ENCODE results near the gene NFKB1.
A peak's percentile ranks its signal among the peaks of the same experiment; 100 is the strongest.
"Not testable (repeated sequence)": the region's sequence is repeated elsewhere in the genome, so short reads cannot be mapped to it uniquely, and the experiment has no call there.

The NFKB1 gene

DNA sequence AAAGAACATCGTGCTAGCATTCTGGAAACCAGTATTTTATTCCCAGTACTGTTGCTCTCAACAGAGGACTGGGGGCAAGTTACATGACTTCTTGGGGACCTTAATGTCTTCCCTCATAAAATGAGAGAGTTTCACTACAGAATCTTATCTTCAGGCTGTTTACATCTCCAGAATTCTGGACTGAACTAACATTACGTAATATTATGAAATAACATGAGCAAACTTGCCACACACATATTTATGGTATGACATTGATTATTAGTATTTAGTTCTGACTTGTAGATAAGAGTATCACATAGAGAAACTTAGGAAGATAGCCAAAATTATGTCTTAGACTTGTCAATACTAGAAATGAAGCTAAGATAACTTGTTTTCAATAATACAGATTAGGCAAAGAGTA is 68.0 kb downstream of the NFKB1 start:
- DNase-seq = no peak

DNA sequence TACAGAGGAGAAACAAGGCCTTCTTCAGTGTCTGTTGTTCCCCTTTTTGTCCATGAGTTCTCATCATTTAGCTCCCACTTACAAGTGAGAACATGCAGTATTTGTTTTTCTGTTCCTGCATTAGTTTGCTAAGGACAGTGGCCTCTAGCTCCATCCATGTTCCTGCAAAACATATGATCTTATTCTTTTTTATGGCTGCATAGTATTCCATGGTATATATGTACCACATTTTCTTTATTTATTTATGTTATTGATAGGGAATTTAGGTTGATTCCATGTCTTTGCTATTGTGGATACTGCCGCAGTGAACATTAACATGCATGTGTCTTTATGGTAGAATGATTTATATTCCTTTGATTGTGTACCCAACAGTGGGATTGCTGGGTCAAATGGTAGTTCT is 69.1 kb downstream of the NFKB1 start:
- not testable (repeated sequence) for DNase-seq

DNA sequence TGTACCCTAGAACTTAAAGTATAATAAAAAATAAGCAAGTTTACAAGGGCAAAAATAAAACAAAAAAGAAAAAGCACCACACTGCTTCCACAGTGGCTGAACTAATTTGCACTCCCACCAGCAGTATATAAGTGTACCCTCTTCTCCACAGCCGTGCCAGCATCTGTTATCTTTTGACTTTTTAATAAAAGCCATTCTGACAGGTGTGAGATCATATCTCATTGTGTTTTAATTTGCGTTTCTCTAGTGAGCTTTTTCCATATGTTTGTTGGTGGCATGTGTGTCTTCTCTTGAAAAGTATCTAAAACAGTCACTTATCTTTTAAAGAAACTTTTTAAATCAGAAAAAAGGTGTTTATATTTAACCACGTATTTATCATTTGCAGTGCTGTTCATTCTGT is 71.3 kb downstream of the NFKB1 start:
- no peak for DNase-seq

DNA sequence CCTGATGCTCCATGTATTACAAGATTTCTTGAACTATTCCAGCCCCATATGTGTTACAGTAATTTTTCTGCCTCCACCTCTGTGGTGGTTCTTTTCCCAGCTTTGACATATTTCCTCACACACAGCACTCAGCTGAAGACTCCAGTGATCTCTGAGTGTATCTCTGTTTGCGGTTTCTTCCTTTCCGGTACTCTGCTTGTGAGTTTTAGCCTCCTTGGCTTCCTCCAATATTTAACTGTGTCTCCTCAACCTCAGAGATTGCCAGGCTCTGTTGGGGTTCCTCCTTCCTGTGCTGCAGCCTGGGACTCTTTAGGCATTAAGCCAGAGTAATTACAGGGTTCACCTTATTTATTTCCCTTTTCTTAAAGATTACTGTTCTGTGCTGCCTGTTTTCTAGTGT is 73.2 kb downstream of the NFKB1 start:
- no peak for DNase-seq

- DNase-seq = no peak
Measured at GRCh38 chr4:102575369-102576129, 74.4 kb downstream of the NFKB1 start.

GRCh38 chr4:102578270-102578669 is 77.1 kb downstream of the NFKB1 start:
- no peak for DNase-seq

DNA sequence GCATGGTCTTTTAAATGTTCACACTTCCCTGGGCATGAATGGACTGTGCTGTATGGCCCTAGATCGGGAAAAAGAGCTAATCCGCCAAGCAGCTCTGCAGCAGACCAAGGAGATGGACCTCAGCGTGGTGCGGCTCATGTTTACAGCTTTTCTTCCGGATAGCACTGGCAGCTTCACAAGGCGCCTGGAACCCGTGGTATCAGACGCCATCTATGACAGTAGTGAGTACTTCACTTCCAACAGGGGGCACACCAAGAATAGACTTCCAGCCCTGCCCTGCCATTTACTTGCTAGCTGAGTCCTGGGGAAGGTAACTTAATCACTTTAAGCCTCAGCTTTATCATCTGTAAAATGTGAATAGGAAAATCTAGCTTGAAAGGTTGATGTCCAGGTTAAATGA is 77.7 kb downstream of the NFKB1 start:
- DNase-seq = peak; percentile 7

- no peak for DNase-seq
Measured at GRCh38 chr4:102579794-102580462, 78.8 kb downstream of the NFKB1 start.

GRCh38 chr4:102580463-102580842 is 79.3 kb downstream of the NFKB1 start:
- peak; percentile 29 for DNase-seq

DNA sequence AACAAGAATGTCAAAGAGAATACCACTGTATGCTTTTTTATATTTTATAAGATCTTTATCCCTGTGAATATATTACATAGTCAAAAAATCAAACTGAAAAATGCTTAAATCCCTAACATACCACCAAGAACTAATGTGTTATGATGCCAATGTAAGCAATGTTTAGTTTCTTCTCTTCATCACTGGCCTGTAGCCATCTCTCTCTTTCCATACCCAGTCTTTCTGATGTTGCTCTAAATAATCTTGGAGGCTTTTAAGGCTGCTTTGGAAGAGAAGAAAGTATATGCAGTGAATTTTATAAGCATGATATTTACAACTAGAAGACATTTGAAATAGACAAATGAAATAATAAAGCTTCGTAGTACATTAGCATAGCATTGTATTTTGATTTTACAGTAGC is 82.9 kb downstream of the NFKB1 start:
- no peak for DNase-seq

DNA sequence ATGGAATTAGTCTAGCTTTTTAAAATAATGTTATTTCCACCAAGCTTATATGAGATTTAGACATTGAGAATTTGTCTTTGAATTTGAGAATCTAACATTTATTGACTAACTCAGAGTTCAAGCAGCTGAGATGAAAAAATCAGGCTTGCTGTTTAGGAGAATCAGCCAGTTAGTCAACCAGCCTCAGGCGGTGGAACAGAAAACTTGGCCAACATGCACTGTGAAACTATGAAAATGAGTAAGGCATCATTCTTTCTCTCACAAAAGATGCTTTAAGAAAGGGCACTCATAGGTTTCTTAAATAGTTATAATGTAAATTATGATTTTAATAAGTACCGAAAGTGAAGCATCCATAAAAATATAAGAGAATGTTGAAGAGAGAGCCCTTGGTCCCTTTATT is 84.2 kb downstream of the NFKB1 start:
- no peak for DNase-seq

DNA sequence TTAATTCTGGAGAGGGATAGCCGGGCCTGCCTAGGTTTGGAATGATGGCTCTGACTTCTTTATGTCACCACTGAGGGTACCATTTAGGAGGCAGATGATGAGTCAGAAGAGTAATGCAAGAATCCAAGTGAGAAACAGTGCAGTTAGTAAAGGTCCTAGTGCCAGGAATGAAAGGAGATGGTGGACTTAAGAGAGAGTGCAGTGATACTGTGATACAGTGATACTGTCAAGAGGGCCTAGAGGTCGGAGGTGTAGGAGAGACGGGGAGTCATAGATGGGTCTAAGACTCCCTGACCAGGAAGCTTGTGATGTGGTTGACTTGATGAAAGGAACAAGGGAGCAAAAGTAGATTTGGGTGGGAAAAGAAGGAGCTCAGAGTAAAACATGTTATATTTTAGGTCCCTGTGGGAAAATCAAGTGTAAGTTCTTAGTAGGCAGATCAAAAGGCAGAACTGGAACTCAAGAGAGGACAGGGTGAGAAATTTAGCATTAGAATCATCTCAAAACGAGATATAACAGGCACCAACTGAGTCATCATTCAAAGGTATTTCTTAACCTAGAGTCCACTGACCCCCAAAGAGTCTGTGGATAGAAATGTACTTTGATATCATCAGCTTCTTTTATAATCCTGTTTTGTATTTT is 85.0 kb downstream of the NFKB1 start:
- DNase-seq = no peak

GRCh38 chr4:102586644-102587021 is 85.5 kb downstream of the NFKB1 start:
- no peak for DNase-seq

DNA sequence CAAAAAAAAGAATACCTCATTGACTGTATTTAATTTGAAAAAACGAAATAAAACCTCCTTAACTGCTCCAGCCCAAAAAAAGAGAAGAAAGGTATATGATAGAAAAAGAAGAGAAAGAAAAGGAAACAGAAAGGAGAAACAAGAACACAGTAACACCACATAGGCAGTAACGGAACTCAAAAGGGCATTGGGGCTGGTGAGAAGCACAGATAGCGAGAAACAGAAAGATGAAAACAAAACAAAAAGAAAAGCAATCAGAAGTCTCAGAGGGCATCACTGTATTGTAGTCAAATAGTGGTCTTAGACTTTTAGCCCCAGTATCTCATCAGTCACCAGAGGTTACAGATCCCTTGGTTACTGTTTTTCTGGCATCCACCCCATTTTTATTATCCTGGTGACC is 88.6 kb downstream of the NFKB1 start:
- DNase-seq = no peak

DNA sequence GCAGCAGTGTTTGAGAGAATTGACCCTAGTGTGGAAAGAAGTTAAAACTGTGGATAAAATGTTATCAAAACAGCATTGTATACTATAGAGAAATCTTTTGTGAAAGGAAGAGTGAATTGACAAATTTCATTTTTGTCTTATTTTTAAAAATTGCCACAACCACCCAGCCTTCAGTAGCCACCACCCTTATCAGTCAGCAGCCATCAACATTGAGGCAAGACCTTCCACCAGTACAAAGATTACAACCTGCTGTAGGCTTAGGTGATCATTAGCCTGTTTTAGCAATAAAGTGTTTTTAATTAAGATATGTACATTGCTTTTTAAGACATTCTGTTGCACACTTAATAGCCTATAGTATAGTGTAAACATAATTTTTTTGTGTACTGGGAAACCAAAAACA is 91.1 kb downstream of the NFKB1 start:
- DNase-seq = no peak

DNA sequence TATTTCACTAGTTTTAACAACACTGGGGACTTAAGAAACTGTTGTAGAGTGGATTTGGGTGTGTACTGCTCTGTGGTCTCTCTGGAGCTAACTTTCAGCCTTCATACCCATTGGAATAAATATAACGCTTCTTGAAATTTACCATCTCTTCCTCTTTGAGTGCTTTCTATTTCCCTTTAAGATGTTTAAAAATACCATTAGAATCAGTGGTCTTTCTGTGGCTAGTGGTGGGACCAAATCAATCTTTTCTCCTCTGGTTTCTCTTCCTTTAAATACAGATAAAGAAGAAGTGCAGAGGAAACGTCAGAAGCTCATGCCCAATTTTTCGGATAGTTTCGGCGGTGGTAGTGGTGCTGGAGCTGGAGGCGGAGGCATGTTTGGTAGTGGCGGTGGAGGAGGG is 92.0 kb downstream of the NFKB1 start:
- DNase-seq = no peak

GRCh38 chr4:102594000-102594399 is 92.8 kb downstream of the NFKB1 start:
- DNase-seq = no peak

DNA sequence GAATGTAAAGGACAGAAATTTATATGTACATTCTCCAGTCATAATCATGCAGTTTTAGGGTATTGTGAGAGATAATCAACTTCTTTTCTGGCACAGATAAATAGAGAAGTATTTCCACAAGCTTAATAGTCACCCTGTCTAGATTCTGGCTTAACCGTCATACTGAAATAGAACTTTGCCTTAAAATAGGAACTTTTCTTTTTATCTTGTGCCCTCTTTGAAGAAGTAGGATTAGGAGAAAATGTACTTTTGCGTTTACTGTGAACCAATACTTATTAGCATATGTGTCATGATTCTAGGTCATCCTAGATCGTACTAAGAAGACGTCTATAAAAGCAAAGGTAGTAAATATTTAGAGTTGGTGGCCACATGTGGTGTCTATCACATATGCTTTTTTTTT is 95.4 kb downstream of the NFKB1 start:
- DNase-seq = no peak

DNA sequence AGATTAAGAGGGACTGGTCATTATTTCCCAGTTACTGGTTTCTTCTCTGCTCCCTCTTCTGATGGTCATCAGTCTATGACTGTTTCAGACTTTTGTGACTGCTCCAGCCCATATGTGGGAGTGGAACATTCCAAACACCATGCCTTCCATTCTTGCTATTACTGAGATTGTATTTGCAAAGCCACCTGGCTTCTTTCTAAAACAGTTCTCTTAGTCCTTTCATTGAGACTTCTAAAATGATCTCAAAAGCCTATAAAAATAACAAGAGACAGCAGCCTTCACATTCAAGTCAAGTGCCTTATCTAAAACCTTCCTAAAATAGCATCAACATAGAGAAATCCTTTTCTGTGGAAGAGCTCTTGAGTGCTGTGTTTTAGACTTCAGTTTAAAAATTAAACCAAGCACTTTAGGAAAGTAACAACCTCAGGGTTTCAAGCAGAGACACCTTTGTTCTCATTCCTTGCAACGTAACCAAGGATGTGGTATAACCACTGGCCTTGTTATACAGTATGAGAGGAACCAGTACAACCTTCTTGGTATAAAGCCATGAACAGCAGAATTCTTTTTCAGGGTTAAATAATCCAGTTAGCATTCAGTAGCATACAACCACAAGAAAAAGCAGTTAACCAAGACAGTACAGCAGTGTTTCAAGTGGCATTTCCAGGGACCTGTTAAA is 97.1 kb downstream of the NFKB1 start:
- no peak for DNase-seq

DNA sequence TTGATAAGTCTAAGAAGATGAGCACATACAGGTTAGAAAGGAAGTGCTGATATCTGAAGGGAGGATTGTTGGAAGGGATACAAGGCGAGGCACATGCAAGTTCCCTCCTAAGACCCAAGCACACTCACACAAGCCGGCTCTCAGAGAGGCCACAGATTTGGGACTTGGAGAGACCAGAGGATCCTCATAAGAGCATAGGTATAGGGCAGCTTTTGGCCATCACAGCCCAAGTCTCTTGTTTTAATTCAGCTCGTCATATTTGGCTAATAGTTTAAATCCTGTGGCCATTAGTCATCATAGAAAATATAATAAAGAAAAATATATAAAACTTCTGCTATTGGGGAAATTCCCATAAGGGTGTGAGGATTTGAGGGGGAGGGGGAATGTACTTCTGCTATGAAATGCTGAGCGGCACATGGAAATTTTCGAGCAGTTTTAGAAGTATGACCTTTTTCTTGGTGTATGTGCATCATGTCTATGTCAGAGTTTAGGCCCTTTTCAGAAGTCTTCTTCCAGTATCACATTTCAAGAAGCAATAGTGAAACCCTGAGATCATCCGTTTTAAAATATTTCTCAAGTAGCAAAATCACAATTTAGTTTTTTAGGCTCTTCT is 97.7 kb downstream of the NFKB1 start:
- no peak for DNase-seq

- no peak for DNase-seq
Measured at GRCh38 chr4:102599455-102599854, 98.3 kb downstream of the NFKB1 start.

DNA sequence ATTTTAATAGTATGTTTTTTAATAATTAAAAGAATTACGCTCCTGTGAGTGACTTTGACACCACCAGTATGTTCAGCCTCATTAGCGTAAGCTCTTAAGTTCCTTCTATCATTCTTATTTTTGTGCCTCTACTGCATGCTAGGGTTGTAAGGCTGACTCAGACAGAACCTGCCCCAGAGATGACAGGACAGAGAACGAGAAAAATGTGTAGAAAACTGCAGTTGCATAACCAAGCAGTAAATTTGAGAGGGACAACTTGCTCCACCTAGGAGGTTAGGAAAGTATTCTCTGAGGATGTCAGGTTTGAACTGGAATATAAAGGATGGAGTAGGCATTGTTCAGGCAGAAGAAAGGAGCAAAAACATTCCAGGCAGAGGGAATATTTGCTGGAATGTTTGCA is 98.7 kb downstream of the NFKB1 start:
- DNase-seq = no peak

DNA sequence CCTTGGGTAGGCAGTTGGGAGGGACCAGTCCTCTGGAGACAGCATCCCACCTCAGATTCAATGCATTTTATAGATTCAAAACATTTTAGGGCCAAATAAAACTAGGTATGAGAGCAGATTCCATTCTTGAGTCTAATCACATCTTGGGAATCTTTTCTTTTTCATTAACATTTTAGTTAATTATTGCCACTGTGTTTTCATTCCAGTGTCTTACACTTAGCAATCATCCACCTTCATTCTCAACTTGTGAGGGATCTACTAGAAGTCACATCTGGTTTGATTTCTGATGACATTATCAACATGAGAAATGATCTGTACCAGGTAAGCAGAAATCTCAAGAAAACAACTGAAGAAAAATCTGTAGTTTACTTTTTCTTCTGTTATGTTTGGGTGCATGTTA is 99.5 kb downstream of the NFKB1 start:
- no peak for DNase-seq

Measured in DMS53 (cell line).